AG09319 (cell line): ENCODE measurements around the gene RAB39A.

Experiments used
- DNase-seq: peaks from one replicate; pipeline ENCODE4 v3.0.0-alpha.2; 2010; ENCODE audit warnings: low read depth; ENCODE audit errors: extremely low read depth
- CTCF ChIP-seq: IDR thresholded peaks from 2 replicates; pipeline ENCODE4 v1.5.1; 2011; ENCODE audit warnings: low read depth, mild to moderate bottlenecking, inconsistent platforms, low read length, moderate library complexity

RAB39A gene

GRCh38 chr11:107951155-107951554 is 22.9 kb downstream of the RAB39A start:
- no peak for DNase-seq
- no peak for TF ChIP-seq CTCF

GRCh38 chr11:107953446-107953845 is 25.2 kb downstream of the RAB39A start:
- TF ChIP-seq CTCF = no peak
- no peak for DNase-seq

DNA sequence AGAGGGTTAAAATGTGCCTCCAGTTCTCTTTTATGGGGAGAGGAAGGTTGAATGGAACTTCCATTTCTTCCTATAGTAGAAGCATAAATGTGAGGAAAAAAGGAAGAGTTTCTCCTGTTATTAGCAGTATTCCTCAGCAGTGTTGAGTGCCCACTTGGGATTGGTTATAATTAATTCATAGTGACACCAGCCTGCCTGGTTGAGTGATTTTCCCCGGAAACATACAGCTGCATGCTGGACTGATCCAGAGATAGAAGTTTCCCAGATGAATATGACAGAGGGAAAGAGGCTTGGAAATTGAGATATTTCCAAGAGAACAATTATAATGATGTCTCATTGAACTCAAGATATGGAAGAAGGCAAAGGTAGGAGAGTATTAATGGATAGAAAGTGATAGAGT is 28.3 kb downstream of the RAB39A start:
- no peak for TF ChIP-seq CTCF
- DNase-seq = no peak

- peak; percentile 16 for DNase-seq
- no peak for TF ChIP-seq CTCF
These were observed 28.9 kb downstream of the RAB39A start for GRCh38 chr11:107957109-107957588.

- no peak for DNase-seq
- no peak for TF ChIP-seq CTCF
These were observed 33.2 kb downstream of the RAB39A start for GRCh38 chr11:107961480-107961879.

DNA sequence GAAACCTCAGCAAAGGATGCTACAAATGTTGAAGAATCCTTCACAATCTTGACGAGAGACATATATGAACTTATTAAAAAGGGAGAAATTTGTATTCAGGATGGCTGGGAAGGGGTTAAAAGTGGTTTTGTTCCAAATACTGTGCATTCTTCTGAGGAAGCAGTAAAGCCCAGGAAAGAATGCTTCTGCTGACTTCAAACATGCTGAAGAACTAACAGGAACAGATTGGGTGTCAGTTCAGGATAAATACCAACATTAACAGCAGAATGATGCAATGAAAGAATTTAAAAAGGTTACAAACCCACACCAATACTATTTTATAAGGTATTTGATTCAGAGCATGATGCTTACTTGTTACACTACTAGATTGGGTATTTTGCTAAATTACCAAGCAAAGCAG is 33.9 kb downstream of the RAB39A start:
- TF ChIP-seq CTCF = no peak
- no peak for DNase-seq

GRCh38 chr11:107963091-107963490 is 34.8 kb downstream of the RAB39A start:
- DNase-seq = no peak
- TF ChIP-seq CTCF = no peak
